Pancreas (tissue), 10 donors: ENCODE data around the gene MMP15. TPM values are rescaled to one million over a fixed set of nuclear protein-coding genes. Genes with fewer than 3 reads are reported as not detected.
A peak's percentile ranks its signal among the peaks of the same experiment; 100 is the strongest.
"Not testable (repeated sequence)": the region's sequence is repeated elsewhere in the genome, so short reads cannot be mapped to it uniquely, and the experiment has no call there.

Source experiments
- ATAC-seq, 4 donors: fragments of 200-7000 bp; cut with Tn5 transposase; one replicate each; pipeline versions ENCODE4 v1.8.0 to v1.9.1; 2020; ENCODE audit warnings: mild to moderate bottlenecking in 4 of 4, moderate library complexity in 4 of 4
- DNase-seq, 6 donors: peaks; one replicate each; pipeline ENCODE4 v3.0.0-alpha.2; 2020
- FAIRE-seq: peaks from 2 replicates; lab custom pipeline; 2012; peaks lifted over from hg19 to GRCh38; lab: Jason Lieb, UNC
- H3K27ac ChIP-seq, 4 donors: fragments of 200-600 bp; sonication (generic); 1 replicate in 3 of 4; 2 replicates in 1 of 4; pipeline versions ENCODE4 v1.5.0 to v1.8.0; 2020
- H3K27me3 ChIP-seq, 4 donors: fragments of 200-600 bp; one replicate each; pipeline ENCODE4 v1.8.0; 2021
- H3K36me3 ChIP-seq, 3 donors: fragments of 200-600 bp; sonication (generic) in 1 of 3; one replicate each; pipeline versions ENCODE4 v1.5.0 to v1.8.0; 2020 to 2021
- H3K4me1 ChIP-seq, 3 donors: fragments of 200-600 bp; one replicate each; pipeline ENCODE4 v1.8.0; 2021
- H3K4me3 ChIP-seq, 4 donors: fragments of 200-600 bp; sonication (generic) in 2 of 4; one replicate each; pipeline versions ENCODE4 v1.5.0 to v1.8.0; 2020 to 2021
- H3K9me3 ChIP-seq, 4 donors: fragments of 200-600 bp; one replicate each; pipeline ENCODE4 v1.8.0; 2021
- WGBS, 2 donors: extraction: QIAGEN DNeasy Blood & Tissue Kit; methylation state at CpG; one replicate each; pipeline ENCODE4 v1.1.7; 2013; 5-methylcytosine and 5-hydroxymethylcytosine counted together
- intact Hi-C, 3 donors: fragments of 100-400 bp; cut with DNase I; formaldehyde crosslinking; loops; one replicate each; pipeline versions ENCODE4 v1.11.1 to v1.14.2; 2022
- polyA plus RNA-seq, 2 donors: library from polyadenylated mRNA; stranded (reverse); fragments of 200-250 nt; gene quantifications; one replicate each; pipeline ENCODE4 v1.2.3, GENCODE V29; 2013
- total RNA-seq, 6 donors: library from RNA; stranded (reverse); fragmentation: NEBNext Ultra II Directional in 4 of 6; extraction: Animal tissue kit (Norgen Biotek cat#: 25700) in 4 of 6; gene quantifications; one replicate each; pipeline versions ENCODE4 v1.2.1 to v1.2.4, GENCODE V29; 2021 to 2023
- TF ChIP-seq, protein P1 (sequence below), 4 donors: fragments of 200-600 bp; sonication (generic) in 3 of 4; IDR thresholded peaks; one replicate each; pipeline versions ENCODE4 v1.5.0 to v1.8.0; 2021; ENCODE audit warnings: antibody characterized with exemption in 4 of 4
- donor health status: healthy with polysubstance abuse.
- donor health status: DM: no; HTN: no; CAD: no; lungs with moderate emphysema.
- donor health status: DM: no; HTN: no; CAD: no.
- donor health status: control.
- donor health status: control.
- donor health status: Bipolar disorder and iron deficiency.
- donor health status: DM: yes; HTN: yes; CAD: no.
- donor health status: DM: no; HTN: no; CAD: no.
- donor health status: DM: no; HTN: no; CAD: no.
- donor health status: DM: yes; HTN: yes; CAD: no.

Gene MMP15
- total and polyA plus RNA-seq, 8 donors: 11.2 to 30.2 (median 21.0) TPM

DNA sequence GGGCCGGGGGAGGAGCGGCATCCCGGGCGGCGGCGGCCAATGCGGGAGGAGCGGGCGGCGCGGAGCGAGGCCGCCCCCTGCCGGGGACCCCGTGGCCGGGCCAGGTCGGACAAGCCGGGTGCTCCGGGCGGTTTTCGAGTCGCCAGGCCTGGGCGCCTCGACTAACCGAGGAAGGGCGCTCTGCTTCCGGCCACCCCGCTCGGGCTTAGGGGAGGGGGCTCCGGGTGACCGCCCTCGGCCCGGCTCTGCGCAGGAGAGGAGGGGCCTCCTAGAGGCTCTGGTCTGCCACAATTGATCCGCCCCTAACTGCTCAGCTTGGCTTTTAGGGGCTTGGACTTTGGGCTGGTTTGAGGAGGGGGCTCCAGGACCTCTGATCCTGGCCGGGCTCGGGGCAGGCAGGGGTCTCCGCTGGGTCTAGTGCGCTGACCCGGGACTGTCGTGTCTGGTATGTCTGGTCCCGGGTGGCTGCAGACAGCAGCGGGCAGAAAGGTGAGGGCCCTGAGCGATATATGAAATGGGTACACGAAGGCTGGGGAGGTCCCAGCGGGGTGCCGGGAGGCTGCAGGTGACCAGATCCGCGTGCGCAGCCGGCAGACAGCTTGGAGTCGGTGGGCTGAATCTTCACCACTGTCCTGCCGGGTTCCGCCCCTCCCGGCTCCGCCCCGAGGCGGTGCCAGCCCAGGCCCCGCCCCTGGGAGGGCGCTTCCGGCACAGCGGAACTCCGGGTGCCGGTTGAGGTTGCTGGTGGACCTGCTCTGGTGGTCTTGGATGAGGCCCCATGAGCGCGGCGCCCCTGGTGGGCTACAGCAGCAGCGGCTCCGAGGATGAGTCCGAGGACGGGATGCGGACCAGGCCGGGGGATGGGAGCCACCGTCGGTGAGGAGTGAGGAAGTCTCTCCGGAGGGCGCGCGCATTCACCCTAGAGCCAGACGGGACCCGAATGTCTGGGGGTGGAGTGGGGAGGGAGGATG lies 24.6 kb upstream of the MMP15 start, which contains the start of gene USB1:
USB1 (plus strand) TSS at position 702 of the 971 bp plus-strand sequence; CDS start at position 779, 77 bp downstream.
- H3K27me3 ChIP-seq: no peaks in the 10 kb centered on the region
- intact Hi-C loops: loop anchor here in 1 of 3 donors (5.0 kb wide), 1 partner anchor 99 kb away; no protein-coding TSS in a partner anchor
- peaks cover 8 to 22% (median 13%) of the 10 kb centered on the region in 3 donors for H3K36me3 ChIP-seq
- peak within 1 kb of the TSS; percentile 78 to 83 (median 81) for H3K27ac ChIP-seq
- peak; percentile 85 to 97 (median 89) for DNase-seq
- H3K9me3 ChIP-seq: no peaks in the 10 kb centered on the region
- H3K4me1 ChIP-seq: peaks cover 4 to 15% (median 5%) of the 10 kb centered on the region in 3 donors
- ATAC-seq: peak; percentile 91 to 95 (median 93)
- TF ChIP-seq, protein P1, sequence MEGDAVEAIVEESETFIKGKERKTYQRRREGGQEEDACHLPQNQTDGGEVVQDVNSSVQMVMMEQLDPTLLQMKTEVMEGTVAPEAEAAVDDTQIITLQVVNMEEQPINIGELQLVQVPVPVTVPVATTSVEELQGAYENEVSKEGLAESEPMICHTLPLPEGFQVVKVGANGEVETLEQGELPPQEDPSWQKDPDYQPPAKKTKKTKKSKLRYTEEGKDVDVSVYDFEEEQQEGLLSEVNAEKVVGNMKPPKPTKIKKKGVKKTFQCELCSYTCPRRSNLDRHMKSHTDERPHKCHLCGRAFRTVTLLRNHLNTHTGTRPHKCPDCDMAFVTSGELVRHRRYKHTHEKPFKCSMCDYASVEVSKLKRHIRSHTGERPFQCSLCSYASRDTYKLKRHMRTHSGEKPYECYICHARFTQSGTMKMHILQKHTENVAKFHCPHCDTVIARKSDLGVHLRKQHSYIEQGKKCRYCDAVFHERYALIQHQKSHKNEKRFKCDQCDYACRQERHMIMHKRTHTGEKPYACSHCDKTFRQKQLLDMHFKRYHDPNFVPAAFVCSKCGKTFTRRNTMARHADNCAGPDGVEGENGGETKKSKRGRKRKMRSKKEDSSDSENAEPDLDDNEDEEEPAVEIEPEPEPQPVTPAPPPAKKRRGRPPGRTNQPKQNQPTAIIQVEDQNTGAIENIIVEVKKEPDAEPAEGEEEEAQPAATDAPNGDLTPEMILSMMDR (IDR thresholded peaks at IDR 0.05): peak; percentile 36 to 62 (median 46)
- FAIRE-seq: no peak
- peak within 1 kb of the TSS; percentile 66 to 83 (median 73) for H3K4me3 ChIP-seq
- WGBS, 2 donors: 0% methylated on average over 70 to 81 of the region's 81 CpGs

GRCh38 chr16:58001781-58002415 lies 23.7 kb upstream of the MMP15 start:
- DNase-seq: peak in 1 of 6 donors; percentile 5
- Histone ChIP-seq H3K27ac (no peak overlapping the region), H3K27me3 (no peaks in the 10 kb centered on the region), H3K9me3 (no peaks in the 10 kb centered on the region), H3K4me1 (peaks cover 4 to 15% (median 5%) of the 10 kb centered on the region in 3 donors), H3K4me3 (peak overlapping the region; percentile 66 to 83 (median 73)), H3K36me3 (peaks cover 3 to 14% (median 7%) of the 10 kb centered on the region in 3 donors)
- intact Hi-C loops: loop anchor here in 1 of 3 donors (5.0 kb wide), 1 partner anchor 100 kb away; no protein-coding TSS in a partner anchor
- no peak for FAIRE-seq
- TF ChIP-seq, protein P1 (IDR thresholded peaks at IDR 0.05): no peak
- no peak for ATAC-seq
- 31 to 34% methylated on average over 9 to 10 of the region's 10 CpGs for WGBS, 2 donors

- Histone ChIP-seq H3K4me3 (no peak overlapping the region), H3K9me3 (no peaks in the 10 kb centered on the region), H3K4me1 (peaks cover 4 to 15% (median 5%) of the 10 kb centered on the region in 3 donors), H3K36me3 (peaks cover 0 to 8% (median 2%) of the 10 kb centered on the region in 3 donors), H3K27ac (no peak overlapping the region), H3K27me3 (no peaks in the 10 kb centered on the region)
- 77 to 82% methylated on average over 9 of the region's 9 CpGs for WGBS, 2 donors
- no peak for FAIRE-seq
- peak in 1 of 6 donors; percentile 42 for DNase-seq
- intact Hi-C loops: loop anchor here in 1 of 3 donors (5.0 kb wide), 1 partner anchor 100 kb away; no protein-coding TSS in a partner anchor
- no peak for ATAC-seq
- TF ChIP-seq, protein P1 (IDR thresholded peaks at IDR 0.05): no peak
These were observed 23.1 kb upstream of the MMP15 start for GRCh38 chr16:58002416-58002800.

GRCh38 chr16:58002936-58003335 lies 22.6 kb upstream of the MMP15 start:
- DNase-seq (peak in 1 of 6 donors; percentile 18), FAIRE-seq (no peak)
- intact Hi-C loops: loop anchor here in 1 of 3 donors (5.0 kb wide), 1 partner anchor 101 kb away; no protein-coding TSS in a partner anchor

GRCh38 chr16:58004736-58005135 lies 20.8 kb upstream of the MMP15 start:
- H3K4me3 ChIP-seq, H3K36me3 ChIP-seq, H3K27me3 ChIP-seq, ATAC-seq, H3K4me1 ChIP-seq, H3K9me3 ChIP-seq, FAIRE-seq: not testable (repeated sequence)
- intact Hi-C loops: loop anchor here in 1 of 3 donors (5.0 kb wide), 1 partner anchor 102 kb away; no protein-coding TSS in a partner anchor
- peak overlapping the region in 1 of 4 donors; percentile 2 for H3K27ac ChIP-seq
- peak in 3 of 6 donors; percentile 66 to 83 (median 81) for DNase-seq
- 47 to 58% methylated on average over 12 of the region's 12 CpGs for WGBS, 2 donors

More at GRCh38 chr16:58002936-58003335, 22.6 kb upstream of the MMP15 start:
- no peaks in the 10 kb centered on the region for H3K27me3 ChIP-seq
- H3K4me3 ChIP-seq: no peak overlapping the region
- H3K36me3 ChIP-seq: peaks cover 0 to 3% (median 0%) of the 10 kb centered on the region in 3 donors
- 92 to 93% methylated on average over 5 of the region's 5 CpGs for WGBS, 2 donors
- H3K27ac ChIP-seq: no peak overlapping the region
- peaks cover 4 to 15% (median 5%) of the 10 kb centered on the region in 3 donors for H3K4me1 ChIP-seq
- no peaks in the 10 kb centered on the region for H3K9me3 ChIP-seq
- TF ChIP-seq, protein P1 (IDR thresholded peaks at IDR 0.05): no peak
- ATAC-seq: no peak
